ENCODE results near the gene FAM20C. TPM values are rescaled to one million over a fixed set of nuclear protein-coding genes. Genes with fewer than 3 reads are reported as not detected.

The FAM20C gene
- total RNA-seq, result 10 to 100 TPM in 3 of 4 donors, 1 to 10 TPM in 1; 9.6 to 35.3 (median 18.6) TPM

- H3K4me1 ChIP-seq, result peaks cover 51 to 52% of the 10 kb centered on the region in 2 donors
- intact Hi-C loops (cut with DNase I; ENCODE audit: low total_unique reads) (loop anchor here (1.0 to 5.0 kb wide), 2 partner anchors 37 to 685 kb away; partner anchors contain the start of gene GET4), in situ Hi-C loops (cut with MboI; ENCODE audit: low sequenced_read_pairs in 4 of 4) (no loop called here)
- no peaks in the 10 kb centered on the region for H3K27me3 ChIP-seq
- TF ChIP-seq POLR2A (IDR thresholded peaks at IDR 0.05) (peak; percentile 94 to 96), CTCF (IDR thresholded peaks at IDR 0.05 in 4 of 5, conservative IDR thresholded peaks at IDR 0.05 in 1 of 5) (no peak)
- DNase-seq, result peak; percentile 80 to 83
- H3K36me3 ChIP-seq, result peaks cover 0 to 12% of the 10 kb centered on the region in 2 donors
- H3K4me3 ChIP-seq, result peak within 1 kb of the TSS; percentile 61 to 89 (median 68)
- no peaks in the 10 kb centered on the region for H3K9me3 ChIP-seq
- H3K27ac ChIP-seq, result peak within 1 kb of the TSS; percentile 85 to 98 (median 91)
- ATAC-seq, result peak; percentile 67 to 68
Observed at GRCh38 chr7:191981-192649, at the start of gene FAM20C. Gene FAM20C (plus strand): TSS chr7:192571. CDS start chr7:193200, 629 bp downstream.

GRCh38 chr7:143145-143751 is 49.1 kb upstream of the FAM20C start:
- intact Hi-C loops (cut with DNase I; ENCODE audit: low total_unique reads), result no loop called here
- Histone ChIP-seq H3K27me3 (no peaks in the 10 kb centered on the region), H3K36me3 (peaks cover 0 to 8% of the 10 kb centered on the region in 2 donors), H3K9me3 (no peaks in the 10 kb centered on the region), H3K4me1 (peaks cover 0 to 10% of the 10 kb centered on the region in 2 donors), H3K4me3 (no peak overlapping the region), H3K27ac (no peak overlapping the region)
- in situ Hi-C loops (cut with MboI; ENCODE audit: low sequenced_read_pairs in 4 of 4), result no loop called here
- TF ChIP-seq CTCF (IDR thresholded peaks at IDR 0.05 in 4 of 5, conservative IDR thresholded peaks at IDR 0.05 in 1 of 5) (no peak), POLR2A (IDR thresholded peaks at IDR 0.05) (no peak)
- DNase-seq, result no peak
- ATAC-seq, result no peak

- Histone ChIP-seq H3K27ac (no peak overlapping the region), H3K27me3 (no peaks in the 10 kb centered on the region), H3K4me1 (peaks cover 0 to 15% of the 10 kb centered on the region in 2 donors), H3K4me3 (no peak overlapping the region), H3K9me3 (no peaks in the 10 kb centered on the region), H3K36me3 (peaks cover 0 to 8% of the 10 kb centered on the region in 2 donors)
- no peak for ATAC-seq
- DNase-seq, result no peak
- intact Hi-C loops (cut with DNase I; ENCODE audit: low total_unique reads), result no loop called here
- TF ChIP-seq CTCF (IDR thresholded peaks at IDR 0.05 in 4 of 5, conservative IDR thresholded peaks at IDR 0.05 in 1 of 5) (no peak), POLR2A (IDR thresholded peaks at IDR 0.05) (no peak)
- in situ Hi-C loops (cut with MboI; ENCODE audit: low sequenced_read_pairs in 4 of 4), result no loop called here
Observed at GRCh38 chr7:143811-144453, 48.4 kb upstream of the FAM20C start.

GRCh38 chr7:144454-144826 is 47.9 kb upstream of the FAM20C start:
- intact Hi-C loops (cut with DNase I; ENCODE audit: low total_unique reads) (no loop called here), in situ Hi-C loops (cut with MboI; ENCODE audit: low sequenced_read_pairs in 4 of 4) (no loop called here)
- ATAC-seq (no peak), DNase-seq (no peak)
- Histone ChIP-seq H3K4me1 (peaks cover under 1 to 15% of the 10 kb centered on the region in 2 donors), H3K36me3 (peaks cover 0 to 8% of the 10 kb centered on the region in 2 donors), H3K9me3 (no peaks in the 10 kb centered on the region), H3K27me3 (no peaks in the 10 kb centered on the region), H3K4me3 (no peak overlapping the region), H3K27ac (no peak overlapping the region)
- TF ChIP-seq CTCF (IDR thresholded peaks at IDR 0.05 in 4 of 5, conservative IDR thresholded peaks at IDR 0.05 in 1 of 5) (no peak), POLR2A (IDR thresholded peaks at IDR 0.05) (no peak)

All from gastrocnemius medialis (tissue), 4 donors.